OCI-LY7 (cell line): ENCODE measurements around the gene CUX1. TPM values are rescaled to one million over a fixed set of nuclear protein-coding genes. Genes with fewer than 3 reads are reported as not detected.
A peak's percentile ranks its signal among the peaks of the same experiment; 100 is the strongest.

ENCODE experiments used
- BruUV-seq: library from RNA; stranded (reverse); fragments of 400-500 nt; replicated peaks from 2 replicates; lab custom pipeline; 2021; lab: Mats Ljungman, UMichigan
- CTCF ChIA-PET: fragments of 300-600 bp; sonication (Branson Sonifier 250); formaldehyde crosslinking; loops from one replicate; lab custom pipeline; 2022; ENCODE audit warnings: antibody characterized with exemption; ENCODE audit not compliant: unreplicated experiment; lab: Charles Lee
- POLR2A ChIA-PET: fragments of 300-600 bp; sonication (Branson Sonifier 250); formaldehyde crosslinking; loops from one replicate; lab custom pipeline; 2022; ENCODE audit warnings: antibody characterized with exemption; lab: Charles Lee
- DNase-seq: peaks from one replicate; pipeline ENCODE4 v3.0.0-alpha.2; 2015; ENCODE audit warnings: low spot score
- H2AFZ ChIP-seq: fragments of 200-600 bp; sonication (generic), shearing (Covaris generic); 2 replicates; pipeline ENCODE4 v1.6.1; 2014; ENCODE audit warnings: mild to moderate bottlenecking, antibody characterized with exemption, low read length, moderate library complexity
- H3K27ac ChIP-seq: fragments of 200-600 bp; sonication (generic); 2 replicates; pipeline ENCODE4 v1.5.1; 2014; ENCODE audit warnings: mixed run types, low read depth, mild to moderate bottlenecking, moderate library complexity, low read length, inconsistent platforms; ENCODE audit not compliant: poor library complexity, severe bottlenecking
- H3K36me3 ChIP-seq: fragments of 200-600 bp; sonication (generic); 2 replicates; pipeline ENCODE4 v1.6.1; 2014; ENCODE audit warnings: mild to moderate bottlenecking, antibody characterized with exemption, low read length, moderate library complexity, mixed read lengths; ENCODE audit not compliant: insufficient read depth
- H3K4me1 ChIP-seq: fragments of 200-600 bp; sonication (generic); 2 replicates; pipeline ENCODE4 v1.5.1; 2014; ENCODE audit warnings: mild to moderate bottlenecking, low read length; ENCODE audit not compliant: insufficient read depth, poor library complexity, severe bottlenecking
- H3K4me2 ChIP-seq: fragments of 200-600 bp; sonication (generic); 2 replicates; pipeline ENCODE4 v1.6.1; 2014; ENCODE audit warnings: mild to moderate bottlenecking, low read length
- H3K4me3 ChIP-seq: fragments of 200-600 bp; sonication (generic); 2 replicates; pipeline ENCODE4 v1.5.1; 2014; ENCODE audit warnings: mild to moderate bottlenecking, low read depth, low read length; ENCODE audit not compliant: poor library complexity, severe bottlenecking
- H3K79me2 ChIP-seq: fragments of 200-600 bp; sonication (generic); 2 replicates; pipeline ENCODE4 v1.6.1; 2016; ENCODE audit warnings: low read depth, mild to moderate bottlenecking, low read length, moderate library complexity, mixed read lengths; ENCODE audit not compliant: insufficient read depth
- H3K9me2 ChIP-seq: fragments of 200-600 bp; sonication (generic); 2 replicates; pipeline ENCODE4 v1.6.1; 2016; ENCODE audit warnings: mild to moderate bottlenecking, low read length, mixed read lengths; ENCODE audit not compliant: insufficient read depth
- H3K9me3 ChIP-seq: fragments of 200-600 bp; sonication (generic); 2 replicates; pipeline ENCODE4 v1.6.1; 2014; ENCODE audit warnings: mild to moderate bottlenecking, mixed run types, low read length, mixed read lengths
- H4K20me1 ChIP-seq: fragments of 200-600 bp; sonication (generic); 2 replicates; pipeline ENCODE4 v1.6.1; 2014; ENCODE audit warnings: mild to moderate bottlenecking, antibody characterized with exemption, low read length, moderate library complexity, mixed read lengths; ENCODE audit not compliant: insufficient read depth
- CTCF ChIP-seq: fragments of 200-600 bp; sonication (generic); conservative IDR thresholded peaks from 2 replicates; pipeline ENCODE4 v1.5.1; 2014; ENCODE audit warnings: mild to moderate bottlenecking, antibody characterized with exemption, low read length, moderate library complexity, mixed read lengths
- EZH2phosphoT487 ChIP-seq: fragments of 200-600 bp; sonication (generic); IDR thresholded peaks from 2 replicates; pipeline ENCODE4 v1.6.1; 2018; ENCODE audit warnings: low read depth, borderline replicate concordance, mild to moderate bottlenecking, mixed run types, antibody characterized with exemption, low read length, moderate library complexity, mixed read lengths
- intact Hi-C: fragments of 100-400 bp; cut with micrococcal nuclease; formaldehyde crosslinking; loops from one replicate; pipeline ENCODE4 v1.10.0; 2022; ENCODE audit not compliant: unreplicated experiment
- total RNA-seq, 2 experiments: library from RNA; depleted of rRNA in 1 of 2; stranded (reverse); fragments of >200 nt in 1 of 2; shearing (Covaris generic) in 1 of 2; gene quantifications; 2 replicates each; pipeline ENCODE4 v1.2.3, GENCODE V29; 2014 to 2022

Gene CUX1
- total RNA-seq, 2 experiments from 2014 or later, result 143 to 199 TPM

DNA sequence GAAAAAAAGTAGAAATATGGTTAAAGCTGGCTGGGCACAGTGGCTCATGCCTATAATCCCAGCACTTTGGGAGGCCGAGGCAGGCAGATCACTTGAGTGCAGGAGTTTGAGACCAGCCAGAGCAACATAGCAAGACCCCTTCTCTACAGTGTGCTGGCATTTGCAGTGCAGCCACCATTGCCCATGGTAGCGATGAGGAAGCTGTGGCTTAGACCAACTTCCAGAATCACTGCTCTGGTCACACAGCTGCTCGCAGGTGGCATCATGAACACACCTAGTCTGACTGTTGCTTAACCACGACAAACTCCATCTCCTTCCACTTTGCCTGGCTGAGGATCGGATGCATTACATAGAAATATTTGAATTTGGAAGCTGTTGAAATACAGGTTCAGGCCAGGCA, 137.1 kb downstream of the CUX1 start:
- Histone ChIP-seq H3K4me3 (no peak overlapping the region), H4K20me1 (no peaks in the 10 kb centered on the region), H3K36me3 (peaks cover 67% of the 10 kb centered on the region), H3K9me3 (no peaks in the 10 kb centered on the region), H3K4me1 (peaks cover 68% of the 10 kb centered on the region), H3K27ac (peak overlapping the region; percentile 54), H3K79me2 (peaks cover 92% of the 10 kb centered on the region), H3K9me2 (no peaks in the 10 kb centered on the region), H3K4me2 (peak overlapping the region; percentile 61), H2AFZ (no peak overlapping the region)
- ChIA-PET POLR2A (interaction anchor here (0.7 to 1.6 kb wide), 5 partner anchors 10 to 137 kb away, joined by 3 to 8 read pairs (median 4); partner anchors contain the start of gene CUX1), CTCF (interaction anchor here (0.6 kb wide), 2 partner anchors 9 to 84 kb away, joined by 3 read pairs; no protein-coding TSS in a partner anchor)
- peak; percentile 68 for DNase-seq
- BruUV-seq, result no TSS peak
- no peak for TF ChIP-seq EZH2phosphoT487
- TF ChIP-seq CTCF, result no peak
- intact Hi-C loops, result no loop called here

DNA sequence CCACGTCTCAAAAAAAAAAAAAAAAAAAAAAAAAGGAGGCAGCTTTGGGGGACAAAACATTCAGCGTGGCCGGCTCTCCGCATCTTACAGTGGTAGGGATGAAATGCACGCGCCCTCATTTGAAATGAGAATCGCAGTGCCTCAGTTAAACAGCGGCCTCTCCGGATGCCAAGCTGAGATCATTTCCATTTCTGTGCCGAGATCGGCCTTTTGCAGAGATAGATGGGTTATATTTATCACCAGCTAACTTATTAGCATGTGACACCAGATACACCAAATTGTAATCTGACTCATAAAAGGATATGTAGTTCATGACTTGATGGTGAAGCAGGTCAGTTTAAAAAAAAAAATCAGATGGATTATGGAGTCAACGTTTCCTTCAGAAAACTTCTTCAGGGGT, 138.7 kb downstream of the CUX1 start:
- Histone ChIP-seq H3K9me2 (no peaks in the 10 kb centered on the region), H3K36me3 (peaks cover 67% of the 10 kb centered on the region), H4K20me1 (no peaks in the 10 kb centered on the region), H3K4me2 (peak overlapping the region; percentile 61; the same call in 1 of the 2 replicates), H3K27ac (peak overlapping the region; percentile 54), H3K79me2 (peaks cover 94% of the 10 kb centered on the region), H3K9me3 (no peaks in the 10 kb centered on the region), H2AFZ (no peak overlapping the region), H3K4me1 (peaks cover 61% of the 10 kb centered on the region), H3K4me3 (no peak overlapping the region)
- POLR2A ChIA-PET, result interaction anchor here (0.6 to 1.3 kb wide), 5 partner anchors 33 to 1203 kb away, joined by 3 to 8 read pairs (median 4); no protein-coding TSS in a partner anchor
- DNase-seq, result no peak
- no TSS peak for BruUV-seq
- TF ChIP-seq CTCF, result no peak
- TF ChIP-seq EZH2phosphoT487, result no peak
- CTCF ChIA-PET, result no interaction called here
- intact Hi-C loops, result no loop called here

DNA sequence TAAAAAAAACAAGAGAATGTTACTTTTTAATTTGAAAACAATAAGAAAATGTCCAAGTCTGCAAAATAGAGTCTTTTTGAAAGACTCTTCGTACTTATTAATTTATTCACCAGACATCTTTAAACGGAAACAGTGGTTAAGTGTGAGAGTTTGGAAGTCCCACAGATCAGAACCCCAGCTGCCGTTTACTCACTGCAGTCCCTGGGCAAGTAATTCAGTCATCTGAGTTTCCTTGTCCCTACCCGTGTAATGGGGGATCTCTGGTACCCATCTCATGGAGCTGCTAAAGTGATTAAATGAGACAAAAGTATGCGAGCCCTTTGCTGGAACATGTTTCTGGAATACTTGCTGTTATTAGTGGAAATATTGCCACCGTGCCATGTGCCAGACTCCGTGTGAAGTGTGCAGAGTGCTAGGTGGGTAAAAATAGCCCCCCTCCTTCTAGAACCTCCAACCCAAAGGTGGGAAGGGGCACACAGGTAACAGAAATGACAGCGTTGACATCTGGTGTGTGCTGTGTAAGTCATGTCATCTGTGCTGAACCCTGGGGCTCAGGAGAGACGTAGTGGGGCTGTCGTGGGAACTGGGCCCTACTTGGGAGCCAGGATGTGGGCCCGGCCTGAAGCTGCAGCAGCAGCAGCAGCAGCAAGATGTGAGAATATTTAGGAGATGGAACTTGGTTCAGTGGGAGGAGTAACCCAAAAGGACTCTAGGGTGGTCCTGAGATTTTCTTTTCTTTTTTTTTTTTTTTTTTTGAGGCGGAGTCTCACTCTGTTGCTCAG, 140.5 kb downstream of the CUX1 start:
- intact Hi-C loops, result no loop called here
- H3K9me2 ChIP-seq, result no peaks in the 10 kb centered on the region
- H3K9me3 ChIP-seq, result no peaks in the 10 kb centered on the region
- no peak for TF ChIP-seq CTCF
- peaks cover 59% of the 10 kb centered on the region for H3K4me1 ChIP-seq
- no peaks in the 10 kb centered on the region for H4K20me1 ChIP-seq
- no peak overlapping the region for H2AFZ ChIP-seq
- ChIA-PET CTCF (no interaction called here), POLR2A (interaction anchor here (0.5 to 1.1 kb wide), 4 partner anchors 11 to 218 kb away, joined by 3 to 8 read pairs (median 4); no protein-coding TSS in a partner anchor)
- peak overlapping the region; percentile 54 for H3K27ac ChIP-seq
- no TSS peak for BruUV-seq
- peak; percentile 54 for DNase-seq
- peaks cover 62% of the 10 kb centered on the region for H3K36me3 ChIP-seq
- H3K79me2 ChIP-seq, result peaks cover 99% of the 10 kb centered on the region
- H3K4me2 ChIP-seq, result peak overlapping the region; percentile 45
- no peak overlapping the region for H3K4me3 ChIP-seq
